Erythroblast (primary cell): ENCODE data around the gene MAP3K9.

Source experiments
- GATA1 ChIP-seq: IDR thresholded peaks from 2 replicates; pipeline ENCODE4 v1.6.1; 2011; ENCODE audit warnings: low read depth, mild to moderate bottlenecking, control low read depth, low read length, moderate library complexity
- POLR2A ChIP-seq: IDR thresholded peaks from 2 replicates; pipeline ENCODE4 v1.6.1; 2011; ENCODE audit warnings: mild to moderate bottlenecking, low read length

- no peak for TF ChIP-seq POLR2A
- TF ChIP-seq GATA1 = no peak
Measured at GRCh38 chr14:70753518-70753953, 55.8 kb downstream of the MAP3K9 start.
